ENCODE data around the gene MCCC2.

- TF ChIP-seq CTCF (IDR thresholded peaks at IDR 0.05) (no peak), POLR2A (IDR thresholded peaks at IDR 0.05) (no peak), EP300 (IDR thresholded peaks at IDR 0.05) (no peak), POLR2AphosphoS5 (IDR thresholded peaks at IDR 0.05) (no peak)
Observed at GRCh38 chr5:71596169-71596568, 9.0 kb downstream of the MCCC2 start.
